GM19328 (cell line): ENCODE data around the gene REV3L.

Experiments used
- ATAC-seq: cut with Tn5 transposase; IDR thresholded peaks from one replicate; pipeline ENCODE4 v1.9.1; 2021; ENCODE audit warnings: mild to moderate bottlenecking, moderate library complexity; ENCODE audit not compliant: unreplicated experiment

The REV3L gene

DNA sequence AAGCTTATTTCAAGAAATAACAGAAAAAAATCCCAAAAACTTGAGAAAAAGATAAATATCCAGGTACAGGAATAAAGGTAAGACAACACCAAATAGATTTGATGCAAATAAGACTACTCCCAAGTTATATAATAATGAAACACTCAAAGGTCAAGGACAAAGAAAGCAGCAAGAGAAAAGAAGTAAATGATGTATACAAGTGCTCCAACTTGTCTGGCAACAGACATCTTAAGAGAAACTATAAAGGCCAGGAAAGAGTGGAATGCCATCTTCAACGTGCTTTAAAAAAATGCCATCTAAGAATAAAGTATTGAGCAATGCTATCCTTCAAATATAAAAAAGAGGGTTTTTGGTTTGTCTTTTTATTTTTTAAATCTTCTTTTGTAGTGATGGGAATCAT, 54.2 kb downstream of the REV3L start:
- ATAC-seq = no peak

DNA sequence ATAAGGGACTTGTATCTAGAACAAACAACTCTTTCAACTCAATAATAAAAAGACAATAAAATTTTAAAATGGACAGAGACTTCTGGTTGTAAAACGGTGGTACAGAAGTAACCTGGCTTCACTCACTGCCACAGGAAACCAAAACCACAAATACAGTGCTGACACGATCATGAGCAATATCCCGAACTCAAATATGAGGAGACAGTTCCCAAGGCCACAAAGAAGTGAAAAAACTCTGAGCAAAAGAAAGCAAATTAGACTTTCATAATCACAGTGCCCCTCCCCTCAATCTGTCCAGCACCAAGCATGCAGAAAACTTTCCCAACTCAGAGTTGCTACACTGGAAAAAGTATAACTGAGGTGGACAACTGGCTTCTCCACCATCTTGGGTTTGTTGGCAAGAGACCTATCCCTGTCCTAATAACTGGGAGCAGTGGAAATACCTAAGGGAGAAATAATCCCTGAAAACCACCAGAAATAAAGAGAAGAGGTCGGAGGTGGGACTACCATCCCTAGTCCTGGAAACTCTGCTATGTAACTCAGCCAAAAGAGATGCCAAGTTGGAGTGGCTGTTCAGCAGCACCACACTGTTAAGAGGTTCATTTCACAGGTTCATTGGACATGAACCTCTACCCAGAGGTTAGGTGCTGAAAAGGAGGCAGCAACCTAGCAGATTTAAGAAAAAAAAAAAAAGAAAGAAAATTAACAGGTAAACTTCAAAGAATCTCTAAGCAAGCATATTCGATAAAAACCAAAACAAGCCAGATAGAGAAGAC, 55.5 kb downstream of the REV3L start:
- no peak for ATAC-seq

DNA sequence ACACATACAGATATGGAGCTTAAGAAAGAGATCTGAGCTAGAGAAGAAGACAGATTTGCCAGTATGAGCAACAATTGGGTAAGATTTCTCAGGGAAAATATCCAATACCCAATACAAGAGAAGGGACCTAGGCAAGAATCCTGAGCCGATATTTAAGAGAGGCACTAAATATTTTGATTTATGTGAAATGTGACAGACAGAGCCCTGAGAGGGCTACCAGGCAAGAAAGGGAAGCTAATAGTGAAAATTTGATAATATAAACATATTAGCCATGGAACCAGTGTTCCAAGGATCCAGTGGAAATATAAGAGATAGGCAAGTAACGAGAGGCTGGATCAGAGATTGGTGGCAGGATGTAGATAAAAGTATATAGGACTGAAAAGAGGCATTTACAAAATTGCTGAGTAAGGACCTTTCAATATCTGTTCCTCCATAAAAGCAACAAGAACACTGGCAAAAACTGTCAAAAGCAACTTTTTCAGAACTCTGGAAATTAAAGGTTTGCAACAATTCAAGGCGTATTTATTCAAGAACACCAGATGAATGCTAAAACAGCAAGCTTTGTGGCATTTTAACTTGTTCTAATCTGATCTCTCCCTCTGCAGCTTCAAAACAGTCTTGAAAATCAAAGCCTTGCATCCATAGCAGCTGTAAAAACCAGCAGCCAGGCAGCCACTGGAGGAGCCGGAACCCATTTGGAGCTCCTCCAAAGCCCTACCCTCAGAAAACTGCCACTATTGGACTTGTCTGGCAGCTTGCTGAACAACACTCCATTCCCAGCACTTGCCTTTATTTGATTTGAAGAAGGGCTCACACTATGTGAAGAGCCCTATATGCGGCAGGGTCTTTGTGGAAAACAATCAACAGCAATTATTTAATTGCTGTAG, 58.8 kb downstream of the REV3L start:
- ATAC-seq = no peak

DNA sequence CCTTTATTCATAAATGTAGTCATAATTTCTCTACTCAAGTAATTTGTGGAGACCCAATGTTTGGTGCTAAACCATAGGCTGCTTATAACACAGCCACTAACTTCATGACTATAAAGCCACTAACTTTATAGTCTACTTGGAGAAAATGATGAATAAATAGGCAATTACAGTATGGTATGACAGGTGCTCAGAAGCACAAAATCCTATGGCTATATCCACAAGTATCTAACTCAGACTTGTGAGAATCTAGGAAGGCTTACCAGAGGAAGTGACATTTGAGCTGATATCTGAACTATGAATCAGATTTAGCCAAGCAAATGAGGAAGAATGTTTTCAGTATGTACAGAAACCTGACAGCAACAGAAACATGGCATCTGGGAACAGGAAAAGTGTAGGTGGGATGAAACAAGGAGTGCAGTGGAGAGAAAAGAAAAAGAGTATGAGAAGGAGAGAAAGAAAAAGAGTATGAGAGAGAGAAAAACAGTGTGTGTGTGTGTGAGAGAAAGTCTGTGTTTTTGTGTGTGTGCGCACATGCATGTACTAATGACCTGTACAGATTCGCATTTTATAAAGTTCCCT, 59.9 kb downstream of the REV3L start:
- ATAC-seq = no peak

DNA sequence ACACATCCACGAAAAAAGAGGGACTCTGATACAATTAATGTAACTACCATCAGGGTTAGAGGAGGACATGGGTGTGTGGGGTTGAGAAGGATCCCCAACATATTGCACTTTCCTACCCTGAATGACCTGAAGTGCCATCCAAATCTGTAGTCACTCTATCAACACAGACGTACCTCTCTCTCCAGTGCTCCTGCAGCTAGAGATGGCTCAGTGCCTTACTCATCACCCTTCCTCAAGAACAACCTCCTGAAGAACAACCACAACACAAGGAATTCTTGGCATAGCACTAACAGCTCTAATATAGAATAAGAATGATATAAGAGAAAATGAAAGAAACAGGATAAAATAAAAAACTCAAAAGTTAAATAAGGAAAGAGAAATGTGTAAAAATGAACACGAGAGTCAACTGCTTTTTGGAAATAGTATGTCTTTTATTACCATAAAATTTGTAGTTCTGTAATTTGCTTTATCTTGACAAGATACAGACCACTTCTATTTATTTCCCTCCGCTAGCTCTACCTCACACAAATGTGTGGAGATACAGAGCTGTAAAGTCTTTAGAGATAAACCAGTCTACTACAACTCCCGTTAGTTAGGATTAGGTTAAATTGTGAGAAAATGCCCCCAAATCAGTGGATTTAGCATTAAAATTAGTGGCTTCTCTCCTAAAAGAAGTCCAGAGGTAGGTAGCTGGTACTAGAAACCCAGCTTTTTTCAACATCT, 63.9 kb downstream of the REV3L start:
- ATAC-seq = no peak

DNA sequence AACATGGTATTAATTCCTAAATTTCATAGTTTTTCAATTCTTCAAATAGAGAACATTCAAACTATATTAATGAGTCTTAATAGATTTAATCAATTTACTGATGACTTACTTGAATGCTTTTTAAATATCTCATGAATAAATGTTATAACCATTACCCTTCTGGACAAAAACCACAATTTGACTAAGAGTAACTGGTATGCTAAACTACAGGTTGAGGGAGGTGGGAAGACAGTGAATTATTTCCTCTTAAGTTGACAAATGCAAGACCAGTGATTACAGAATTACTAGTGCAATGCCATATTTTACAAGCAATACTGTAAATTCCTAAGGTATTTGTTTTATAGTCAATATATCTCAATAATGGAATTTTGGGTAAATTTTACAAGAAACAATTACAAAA, 65.1 kb downstream of the REV3L start:
- ATAC-seq = no peak

DNA sequence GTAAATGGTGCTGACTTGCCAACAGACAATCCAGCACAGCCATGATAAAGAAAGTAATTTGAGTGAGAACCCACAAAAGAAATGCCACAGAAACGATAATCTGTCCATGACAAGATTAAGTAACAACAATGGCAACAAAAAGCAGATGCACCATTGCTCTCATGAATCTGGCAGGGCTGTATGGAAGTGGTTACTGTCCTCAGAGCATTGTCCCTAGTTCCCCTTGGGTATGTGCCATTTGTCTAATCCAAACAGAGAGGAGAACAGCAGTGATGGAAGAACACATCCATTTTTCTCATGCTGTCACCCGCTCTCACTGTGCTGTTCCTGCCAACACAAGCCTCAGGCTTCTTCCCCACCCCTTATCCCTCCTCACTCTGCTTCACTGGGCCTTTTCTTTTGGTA, 65.8 kb downstream of the REV3L start:
- ATAC-seq = no peak

DNA sequence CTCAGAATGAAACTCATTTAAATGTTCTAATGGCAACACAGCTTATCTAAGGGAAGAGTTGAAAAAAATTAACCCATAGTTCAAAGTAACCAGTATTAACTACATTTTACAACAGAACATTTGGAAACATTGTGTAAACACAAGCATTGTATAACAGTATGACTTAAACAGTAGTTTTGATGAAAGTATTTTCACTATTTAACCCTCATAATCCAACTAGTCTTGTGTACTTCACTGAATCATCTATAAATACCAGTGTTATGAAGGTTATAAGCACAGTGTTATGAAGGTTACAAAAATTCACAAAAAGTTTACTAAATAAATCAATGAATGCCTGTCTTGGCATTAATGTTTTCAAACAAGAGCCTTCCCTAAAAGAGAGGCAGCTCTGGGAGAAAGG, 66.5 kb downstream of the REV3L start:
- no peak for ATAC-seq

DNA sequence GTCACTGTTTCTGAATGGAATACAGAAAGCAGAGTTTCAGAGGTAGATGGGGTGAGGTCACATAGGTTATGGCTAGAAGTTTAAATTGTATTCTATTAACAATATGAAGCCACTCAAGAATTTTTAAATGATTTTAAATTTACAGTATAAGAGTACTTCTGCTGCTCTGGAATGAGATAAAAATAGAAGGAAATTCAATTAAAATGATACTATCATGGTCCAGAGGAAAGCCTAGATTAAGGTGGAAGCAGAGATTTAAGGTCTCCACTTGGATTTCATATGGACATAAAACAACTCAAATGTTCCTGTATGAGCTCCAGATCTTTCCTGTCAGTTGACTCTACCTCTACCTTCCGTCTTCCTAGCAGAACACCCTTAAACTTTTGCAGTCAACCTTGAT, 68.6 kb downstream of the REV3L start:
- ATAC-seq = no peak

DNA sequence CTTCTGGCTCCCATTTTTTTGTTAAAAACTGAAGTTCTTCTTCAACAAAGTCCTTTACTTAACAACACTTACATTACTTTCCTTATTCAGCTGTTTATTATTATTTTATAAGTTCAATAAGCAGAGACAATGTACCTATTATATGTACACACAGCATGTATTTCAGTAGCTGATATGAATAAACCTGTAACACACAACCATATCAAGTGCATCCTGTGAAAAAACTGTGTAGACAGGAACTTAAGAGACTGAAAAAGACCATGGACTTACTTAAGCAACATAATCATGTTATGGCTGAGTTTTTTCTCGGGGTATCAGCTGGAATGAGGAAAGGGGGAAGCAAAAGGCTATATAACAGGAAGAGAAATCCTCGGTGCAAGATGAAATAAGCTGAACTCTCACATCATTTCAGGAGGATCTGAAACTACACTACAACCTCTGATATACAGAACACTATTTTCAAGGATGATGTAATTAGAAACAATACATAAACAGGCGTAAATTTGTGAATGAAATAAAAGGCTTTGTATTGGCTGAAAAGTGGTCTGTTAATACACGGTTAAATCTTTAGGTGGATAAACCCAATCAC, 70.9 kb downstream of the REV3L start:
- no peak for ATAC-seq

DNA sequence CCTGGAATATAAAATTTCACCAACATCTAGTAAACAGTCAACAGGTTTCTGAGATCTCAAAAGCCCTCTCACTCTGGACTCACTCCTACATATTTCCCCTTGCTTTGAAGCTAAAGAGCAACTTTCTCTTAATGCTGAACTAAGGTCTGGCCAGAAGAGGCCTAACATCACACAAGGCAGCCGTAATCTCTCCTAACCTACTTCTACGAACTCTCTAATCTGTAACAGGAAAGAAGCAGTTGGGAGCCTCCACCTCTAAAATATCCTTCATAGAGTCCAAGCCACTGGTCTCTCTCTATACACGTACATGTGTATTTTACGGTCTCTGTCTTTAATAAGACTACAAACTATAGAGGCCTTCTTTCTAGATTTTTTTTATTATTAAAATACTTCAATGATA, 72.0 kb downstream of the REV3L start:
- no peak for ATAC-seq

DNA sequence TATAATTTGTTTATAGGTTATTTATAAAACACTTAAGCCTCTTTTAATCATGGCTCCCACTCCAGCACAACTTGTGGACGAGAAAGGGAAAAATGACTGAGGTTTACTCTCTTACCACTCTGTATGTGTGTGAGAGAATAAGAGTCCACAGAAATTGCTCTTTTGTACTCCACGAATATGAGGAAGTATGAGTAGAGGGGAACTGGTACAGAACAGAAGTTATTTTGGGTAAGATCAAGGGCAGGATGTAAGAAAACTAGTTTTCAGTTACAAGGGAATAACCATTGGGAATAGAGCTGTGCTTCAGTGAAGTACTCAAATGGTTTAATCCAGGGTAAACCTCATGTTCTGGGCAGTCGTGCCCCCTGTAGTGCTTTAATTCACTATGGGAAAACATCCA, 72.6 kb downstream of the REV3L start:
- ATAC-seq = no peak

DNA sequence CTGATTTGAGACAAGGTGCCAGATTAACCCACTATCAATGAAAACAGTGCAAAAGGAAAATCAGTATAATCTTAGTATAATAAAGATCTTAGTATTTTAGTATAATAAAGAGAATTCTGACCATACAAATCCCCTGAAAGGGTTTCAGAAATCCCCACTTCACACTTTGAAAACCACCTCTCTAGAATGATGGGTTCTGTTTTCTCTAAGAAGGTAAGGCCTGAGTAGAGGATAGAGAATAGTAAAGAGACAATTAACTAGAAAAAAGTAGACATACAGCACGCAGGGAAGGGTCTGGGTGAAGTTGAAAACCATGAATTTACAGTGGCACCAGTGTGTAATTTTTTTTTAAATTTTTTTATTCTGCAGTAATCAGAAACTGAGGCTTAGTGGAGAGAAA, 73.6 kb downstream of the REV3L start:
- ATAC-seq = no peak

DNA sequence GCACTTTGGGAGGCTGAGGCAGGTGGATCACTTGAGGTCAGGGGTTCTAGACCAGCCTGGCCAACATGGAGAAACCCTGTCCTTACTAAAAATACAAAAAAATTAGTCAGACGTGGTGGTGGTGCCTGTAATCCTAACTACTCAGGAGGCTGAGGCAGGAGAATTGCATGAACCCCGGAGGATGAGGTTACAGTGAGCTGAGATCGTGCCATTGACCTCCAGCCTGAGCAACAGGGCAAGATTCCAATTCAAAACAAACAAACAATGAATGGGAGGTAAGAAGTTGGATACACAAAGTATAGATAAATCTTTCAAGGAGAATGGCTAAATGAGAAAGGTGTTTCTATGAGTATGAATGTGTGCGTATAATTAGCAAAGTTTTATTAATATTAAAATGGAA, 75.3 kb downstream of the REV3L start:
- ATAC-seq = no peak

DNA sequence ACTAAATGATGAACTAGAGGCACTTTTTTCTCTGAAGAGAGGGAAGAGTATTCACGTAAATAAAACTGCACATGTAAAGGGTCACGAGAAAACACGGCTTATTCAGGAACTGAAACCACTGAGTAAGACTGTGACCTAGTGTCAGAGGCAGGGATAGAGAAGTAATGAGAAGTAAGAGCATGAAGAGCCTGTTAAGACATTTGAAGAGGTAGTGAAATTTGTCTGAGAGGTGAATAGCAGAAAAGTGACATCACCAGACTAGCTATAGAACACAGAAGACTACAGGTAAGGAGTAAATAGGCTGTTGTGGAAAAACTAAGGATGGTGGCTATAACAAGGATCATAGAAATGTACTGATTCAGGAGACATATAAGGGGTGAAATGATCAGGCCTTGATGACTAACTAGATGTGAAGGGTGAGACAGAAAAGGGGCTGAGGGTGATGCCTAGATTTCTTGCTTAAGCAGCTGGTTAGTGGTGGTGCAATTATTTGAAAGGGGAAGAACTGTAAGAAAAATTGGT, 76.8 kb downstream of the REV3L start:
- peak; percentile 100 for ATAC-seq

DNA sequence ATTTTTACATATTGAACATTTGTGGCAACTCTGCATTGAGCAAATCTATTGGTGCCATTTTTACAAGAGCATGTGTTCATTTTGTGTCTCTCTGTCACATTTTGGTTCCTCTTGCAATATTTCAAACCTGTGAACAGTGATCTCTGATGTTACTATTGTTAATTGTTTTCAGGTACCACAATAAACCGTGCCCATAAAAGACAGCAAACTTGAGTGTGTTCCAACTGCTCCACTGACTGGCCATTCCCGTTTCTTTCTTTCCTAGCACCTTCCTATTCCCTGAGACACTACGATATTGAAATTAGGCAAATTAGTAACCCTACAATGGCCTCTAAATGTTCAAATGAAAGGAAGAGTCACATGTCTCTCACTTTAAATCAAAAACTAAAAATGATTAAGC, 79.6 kb downstream of the REV3L start:
- no peak for ATAC-seq

DNA sequence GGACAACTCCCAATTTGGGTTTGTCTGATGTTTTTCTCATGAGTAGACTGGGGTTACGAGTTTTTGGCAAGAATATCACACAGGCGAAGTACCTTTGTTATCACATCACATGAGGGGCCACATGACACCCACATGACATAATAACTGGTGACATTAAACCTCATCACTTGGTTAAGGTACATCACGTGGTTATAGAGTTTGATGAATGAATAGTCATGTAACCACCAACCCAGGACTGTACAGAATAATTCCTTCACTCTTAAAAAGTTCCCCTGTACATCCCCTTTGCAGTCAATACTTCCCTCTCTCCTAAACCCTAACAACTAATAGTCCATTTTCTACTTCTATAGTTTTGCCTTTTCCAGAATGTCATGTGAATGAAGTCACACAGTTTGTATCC, 83.4 kb downstream of the REV3L start:
- ATAC-seq = no peak

DNA sequence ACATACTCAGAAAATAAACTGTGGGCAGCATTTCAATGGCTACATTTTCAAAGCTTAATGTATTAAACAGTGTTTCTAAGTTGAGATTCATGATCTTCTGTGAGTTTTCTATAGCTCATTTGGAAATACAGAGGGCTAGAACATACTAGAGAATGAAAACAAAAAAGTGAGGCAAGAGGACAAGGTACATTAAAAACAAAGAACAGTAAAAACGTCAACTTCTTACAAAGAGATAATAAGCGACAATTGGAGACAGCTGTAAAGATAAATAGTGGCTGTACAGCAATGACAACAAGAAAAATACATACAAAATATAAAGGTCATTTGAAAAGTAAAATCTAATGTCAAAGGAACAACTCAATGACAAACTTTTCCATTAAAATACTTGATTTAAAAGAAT, 94.3 kb downstream of the REV3L start:
- ATAC-seq = no peak

DNA sequence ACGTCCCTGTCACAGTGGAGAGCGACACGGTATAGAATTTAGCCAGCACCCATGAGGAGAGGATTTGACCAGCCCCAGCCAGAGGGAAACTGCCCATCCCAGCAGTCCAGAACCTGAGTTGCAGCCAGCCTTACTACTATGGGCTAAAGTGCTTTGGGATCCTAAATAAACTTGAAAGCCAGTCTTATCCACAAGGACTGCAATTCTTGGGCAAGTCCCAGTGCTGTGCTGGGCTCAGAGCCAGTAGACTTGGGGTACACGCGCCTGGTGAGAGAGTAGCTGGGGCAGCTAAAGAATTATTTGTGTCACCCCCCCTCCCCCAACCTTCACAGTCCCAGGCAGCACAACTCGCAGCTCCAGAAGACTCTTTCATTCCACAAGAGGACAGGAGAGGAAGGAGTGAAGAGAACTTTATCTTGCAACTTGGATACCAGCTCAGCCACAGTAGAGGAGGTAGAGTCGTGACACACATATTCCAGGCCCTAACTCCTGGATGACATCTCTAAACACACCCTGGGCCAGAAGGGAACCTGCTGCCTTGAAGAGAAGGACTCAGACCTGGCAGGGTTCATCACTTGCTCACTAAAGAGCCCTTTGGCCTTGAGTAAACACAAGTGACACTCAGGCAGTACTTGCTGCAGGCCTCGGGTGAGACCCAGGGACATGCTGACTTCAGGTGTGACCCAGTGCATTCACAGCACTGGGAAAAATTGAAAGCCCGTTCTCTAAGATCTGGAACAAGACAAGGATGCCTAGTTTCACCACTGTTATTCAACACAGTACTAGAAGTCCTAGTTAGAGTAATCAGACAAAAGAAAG, 100.3 kb downstream of the REV3L start:
- ATAC-seq = no peak

DNA sequence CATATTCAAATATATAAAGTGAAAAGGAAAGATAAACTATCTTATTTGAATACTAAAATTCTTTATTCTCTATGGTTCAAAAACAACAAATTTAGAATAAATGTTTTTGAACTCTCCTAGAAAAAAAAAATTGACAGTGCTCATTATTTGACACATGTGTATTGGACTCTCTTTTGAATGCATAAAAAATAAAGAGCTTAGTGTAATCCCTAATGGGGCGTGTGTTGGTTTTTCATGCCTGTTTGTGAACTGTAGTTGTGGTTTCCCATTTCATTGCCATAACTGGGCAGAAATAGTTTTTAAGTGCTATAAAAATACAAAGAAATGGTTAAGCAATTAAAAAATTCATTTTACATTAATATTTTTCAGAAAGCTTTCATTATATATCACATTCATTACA, 101.3 kb downstream of the REV3L start:
- ATAC-seq = no peak
